DND-41 (cell line): Measurements from ENCODE around the gene LPAR5.

Experiments
- CTCF ChIP-seq: IDR thresholded peaks from 2 replicates; pipeline ENCODE4 v1.5.1; 2012; ENCODE audit warnings: borderline replicate concordance, low read length, moderate library complexity, mild to moderate bottlenecking; ENCODE audit not compliant: poor library complexity, severe bottlenecking; ENCODE audit errors: extremely low read depth
- EZH2 ChIP-seq: IDR thresholded peaks from 3 replicates; pipeline ENCODE4 v1.6.1; 2012; ENCODE audit warnings: borderline replicate concordance, low read depth, mild to moderate bottlenecking, moderate library complexity, low read length, inconsistent platforms; ENCODE audit not compliant: severe bottlenecking

- TF ChIP-seq CTCF (no peak), EZH2 (no peak)
Measured at GRCh38 chr12:6604259-6605029, 31.3 kb downstream of the LPAR5 start.
